GM19025 (cell line): ENCODE results near the gene SIAH2.

Source experiments
- ATAC-seq: cut with Tn5 transposase; IDR thresholded peaks from one replicate; pipeline ENCODE4 v1.9.1; 2021; ENCODE audit warnings: mild to moderate bottlenecking, low read depth, moderate library complexity; ENCODE audit not compliant: unreplicated experiment

SIAH2 gene

GRCh38 chr3:150691414-150692040 lies 71.4 kb downstream of the SIAH2 start:
- ATAC-seq, result no peak
